HG02642 (cell line): ENCODE measurements around the gene CAMK2B.

ENCODE experiments used
- ATAC-seq: cut with Tn5 transposase; IDR thresholded peaks from one replicate; pipeline ENCODE4 v1.9.1; 2021; ENCODE audit warnings: mild to moderate bottlenecking; ENCODE audit not compliant: unreplicated experiment, poor library complexity

CAMK2B gene

GRCh38 chr7:44325201-44325671, at the start of gene CAMK2B:
CAMK2B (minus strand) TSS chr7:44325594; CDS start chr7:44325421, 173 bp downstream.
- ATAC-seq: no peak

- ATAC-seq: no peak
Measured at GRCh38 chr7:44374007-44374763, 48.8 kb upstream of the CAMK2B start.

GRCh38 chr7:44373418-44373740, 48.0 kb upstream of the CAMK2B start:
- ATAC-seq: no peak

- no peak for ATAC-seq
Measured at GRCh38 chr7:44372560-44373417, 47.4 kb upstream of the CAMK2B start.

GRCh38 chr7:44368885-44369284, 43.5 kb upstream of the CAMK2B start:
- no peak for ATAC-seq

- ATAC-seq: no peak
Measured at GRCh38 chr7:44368455-44368854, 43.1 kb upstream of the CAMK2B start.

- ATAC-seq: no peak
Measured at GRCh38 chr7:44367475-44368043, 42.2 kb upstream of the CAMK2B start.

GRCh38 chr7:44366986-44367385, 41.6 kb upstream of the CAMK2B start:
- no peak for ATAC-seq

GRCh38 chr7:44353668-44354067, 28.3 kb upstream of the CAMK2B start:
- no peak for ATAC-seq

- ATAC-seq: no peak
Measured at GRCh38 chr7:44348851-44349781, 23.7 kb upstream of the CAMK2B start.

- no peak for ATAC-seq
Measured at GRCh38 chr7:44348300-44348699, 22.9 kb upstream of the CAMK2B start.

- ATAC-seq: no peak
Measured at GRCh38 chr7:44347546-44348114, 22.2 kb upstream of the CAMK2B start.

GRCh38 chr7:44346063-44346462, 20.7 kb upstream of the CAMK2B start:
- no peak for ATAC-seq

GRCh38 chr7:44341401-44341800, 16.0 kb upstream of the CAMK2B start:
- ATAC-seq: no peak

GRCh38 chr7:44338600-44338999, 13.2 kb upstream of the CAMK2B start:
- no peak for ATAC-seq

- ATAC-seq: no peak
Measured at GRCh38 chr7:44336491-44336890, 11.1 kb upstream of the CAMK2B start.

- ATAC-seq: no peak
Measured at GRCh38 chr7:44335184-44335583, 9.8 kb upstream of the CAMK2B start.

GRCh38 chr7:44334734-44335097, 9.3 kb upstream of the CAMK2B start:
- ATAC-seq: no peak

GRCh38 chr7:44333911-44334733, 8.7 kb upstream of the CAMK2B start:
- ATAC-seq: no peak
